PC-9 (cell line): Measurements from ENCODE around the gene HEPHL1.

ENCODE experiments used
- EZH2 ChIP-seq: fragments of 200-600 bp; sonication (generic); IDR thresholded peaks from 2 replicates; pipeline ENCODE4 v1.8.0; 2017; ENCODE audit warnings: antibody characterized with exemption, low read depth
- TF ChIP-seq, protein P1 (sequence below): fragments of 200-600 bp; sonication (generic); conservative IDR thresholded peaks from 2 replicates; pipeline ENCODE4 v1.6.1; 2017; ENCODE audit warnings: mixed run types, antibody characterized with exemption, mild to moderate bottlenecking, moderate library complexity

DNA sequence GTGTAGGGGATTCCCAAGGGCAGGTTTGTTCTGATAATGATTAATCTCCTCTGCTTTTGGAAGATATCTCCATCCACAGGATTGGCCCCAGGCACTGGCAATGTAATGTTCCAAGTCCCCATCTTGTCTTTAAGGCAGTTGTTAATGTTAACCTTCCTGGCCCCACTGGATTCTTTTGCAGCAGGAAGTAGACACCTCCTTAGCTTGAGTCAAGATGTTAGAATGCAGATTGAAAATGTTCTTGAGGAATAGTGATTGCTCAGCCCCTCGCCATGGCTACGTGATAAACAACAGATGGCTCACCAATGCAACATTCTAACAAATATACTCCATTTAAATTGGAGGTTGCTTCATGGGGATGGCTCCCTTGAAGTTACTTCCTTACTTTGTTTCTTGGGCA lies 7.3 kb downstream of the HEPHL1 start:
- TF ChIP-seq, protein P1, sequence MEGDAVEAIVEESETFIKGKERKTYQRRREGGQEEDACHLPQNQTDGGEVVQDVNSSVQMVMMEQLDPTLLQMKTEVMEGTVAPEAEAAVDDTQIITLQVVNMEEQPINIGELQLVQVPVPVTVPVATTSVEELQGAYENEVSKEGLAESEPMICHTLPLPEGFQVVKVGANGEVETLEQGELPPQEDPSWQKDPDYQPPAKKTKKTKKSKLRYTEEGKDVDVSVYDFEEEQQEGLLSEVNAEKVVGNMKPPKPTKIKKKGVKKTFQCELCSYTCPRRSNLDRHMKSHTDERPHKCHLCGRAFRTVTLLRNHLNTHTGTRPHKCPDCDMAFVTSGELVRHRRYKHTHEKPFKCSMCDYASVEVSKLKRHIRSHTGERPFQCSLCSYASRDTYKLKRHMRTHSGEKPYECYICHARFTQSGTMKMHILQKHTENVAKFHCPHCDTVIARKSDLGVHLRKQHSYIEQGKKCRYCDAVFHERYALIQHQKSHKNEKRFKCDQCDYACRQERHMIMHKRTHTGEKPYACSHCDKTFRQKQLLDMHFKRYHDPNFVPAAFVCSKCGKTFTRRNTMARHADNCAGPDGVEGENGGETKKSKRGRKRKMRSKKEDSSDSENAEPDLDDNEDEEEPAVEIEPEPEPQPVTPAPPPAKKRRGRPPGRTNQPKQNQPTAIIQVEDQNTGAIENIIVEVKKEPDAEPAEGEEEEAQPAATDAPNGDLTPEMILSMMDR: no peak
- no peak for TF ChIP-seq EZH2
